Stimulated activated CD8-positive, alpha-beta memory T cell treated with anti-CD3 and anti-CD28 coated beads, Interleukin-7, amount 100 ng/mL, for 1 hour (primary cell): ENCODE measurements around the gene TMA7B.
"Not testable (repeated sequence)": the region's sequence is repeated elsewhere in the genome, so short reads cannot be mapped to it uniquely, and the experiment has no call there.

ENCODE experiments used
- DNase-seq, 2 donors: peaks; one replicate each; pipeline ENCODE4 v3.0.0-alpha.2; 2020; ENCODE audit warnings: low read depth in 2 of 2

The TMA7B gene

GRCh38 chr22:39932918-39933649, 27.1 kb upstream of the TMA7B start:
- DNase-seq: no peak

- DNase-seq: no peak
Observed at GRCh38 chr22:39933741-39934140, 26.5 kb upstream of the TMA7B start.

- no peak for DNase-seq
Observed at GRCh38 chr22:39935116-39935515, 25.1 kb upstream of the TMA7B start.

GRCh38 chr22:39935612-39936011, 24.6 kb upstream of the TMA7B start:
- DNase-seq: no peak

DNA sequence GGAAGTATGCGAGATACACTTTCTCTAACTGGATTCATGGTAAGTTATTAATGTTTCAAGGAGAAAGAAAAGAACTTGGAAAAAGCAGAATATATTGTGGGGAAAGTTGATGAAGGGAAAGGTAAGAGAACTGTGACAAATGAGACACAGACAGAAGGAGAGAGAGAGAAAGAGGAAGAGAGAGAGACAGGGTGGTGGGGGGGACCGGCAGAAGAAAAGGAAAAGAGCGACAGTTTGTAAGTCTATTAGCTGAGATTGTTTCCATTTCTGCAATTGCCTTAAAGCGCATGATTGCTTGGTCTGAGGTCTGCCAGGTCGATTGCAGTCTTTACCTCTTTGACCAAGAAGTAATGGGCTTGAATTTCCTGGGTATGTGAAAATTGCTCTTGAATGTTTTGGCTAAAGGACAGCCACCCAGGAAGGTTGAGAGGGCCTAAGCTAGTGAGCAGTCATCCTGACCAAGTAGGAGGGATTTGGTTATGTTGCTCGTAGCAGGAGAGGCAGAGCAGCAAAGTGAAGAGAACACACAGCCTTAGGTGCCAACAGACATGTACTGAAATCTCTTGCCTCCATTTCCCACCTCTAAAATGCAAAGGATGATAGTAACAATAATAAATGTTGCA, 23.6 kb upstream of the TMA7B start:
- no peak for DNase-seq

- DNase-seq: no peak
Observed at GRCh38 chr22:39937906-39938305, 22.3 kb upstream of the TMA7B start.

DNA sequence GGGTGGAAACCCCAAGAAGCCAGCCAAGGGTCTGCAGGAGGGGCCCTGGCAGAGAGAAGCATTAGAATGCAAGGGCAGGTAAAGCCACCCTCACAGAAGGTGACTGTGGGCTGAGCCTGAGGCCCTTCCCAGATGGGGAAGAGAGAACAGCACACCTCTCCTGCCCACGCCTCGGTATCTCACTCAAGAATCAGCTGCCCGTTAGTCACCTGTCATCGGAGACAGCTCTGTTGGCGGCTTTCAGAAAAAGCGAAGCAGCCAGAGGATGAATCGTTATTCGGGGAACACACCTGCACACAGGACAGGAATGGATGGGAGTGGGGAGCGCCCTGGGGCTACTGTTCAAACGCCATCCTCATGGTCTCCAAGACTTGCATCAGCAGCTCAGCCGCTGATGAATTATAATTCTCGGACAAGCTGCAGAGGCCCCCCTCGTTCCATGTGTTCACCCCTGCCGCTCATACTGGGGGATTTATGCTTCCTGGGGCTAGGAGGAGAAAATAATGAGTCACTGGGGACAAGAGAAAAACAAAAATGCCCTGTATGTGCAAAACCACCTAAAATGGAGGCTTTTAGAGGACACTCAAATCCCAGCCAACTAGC, 21.6 kb upstream of the TMA7B start:
- no peak for DNase-seq

GRCh38 chr22:39939830-39940229, 20.4 kb upstream of the TMA7B start:
- no peak for DNase-seq

DNA sequence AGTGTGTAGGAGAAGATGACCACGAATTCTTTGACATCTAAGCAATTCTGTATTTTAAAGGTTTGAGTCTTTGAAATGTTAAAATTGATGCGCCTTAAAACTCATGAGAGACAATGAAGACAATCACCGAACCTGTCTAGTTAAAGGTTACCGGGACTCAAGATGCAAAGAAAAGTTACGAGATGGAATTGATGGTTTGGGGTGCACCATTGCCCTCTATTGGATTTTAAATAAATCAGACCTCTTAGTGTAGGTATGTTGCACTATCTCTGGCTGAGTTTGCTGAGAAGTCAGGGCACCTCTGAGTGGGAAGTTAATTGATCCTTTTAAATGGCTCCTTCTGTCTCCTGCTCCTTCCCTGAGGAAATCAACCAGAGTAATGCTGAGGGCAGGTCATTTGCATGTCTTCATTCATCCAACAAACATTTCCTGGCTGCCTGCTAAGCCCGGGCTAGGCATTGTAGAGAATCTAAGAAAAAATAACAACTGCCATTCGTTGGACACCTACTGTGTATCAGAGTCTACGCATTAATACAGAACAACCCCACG, 19.4 kb upstream of the TMA7B start:
- DNase-seq: no peak

DNA sequence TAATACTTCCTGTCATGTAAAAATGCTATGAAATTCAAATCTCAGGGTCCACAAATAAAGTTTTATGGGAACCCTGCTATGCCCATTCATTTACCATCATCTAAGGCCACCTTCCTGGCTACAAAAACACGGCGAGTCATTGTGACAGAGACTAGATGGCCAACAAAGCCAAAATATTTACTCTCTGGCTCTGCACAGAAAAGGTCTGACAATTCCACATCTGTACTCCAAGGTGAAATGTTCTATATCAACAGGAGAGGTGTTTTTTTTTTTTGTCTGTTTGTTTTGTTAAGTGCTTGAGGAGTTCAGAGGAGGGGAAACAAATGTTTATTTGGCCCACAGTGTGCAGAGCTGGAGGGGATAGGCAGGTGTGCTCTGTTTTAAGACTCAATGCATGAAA, 18.6 kb upstream of the TMA7B start:
- DNase-seq: no peak

GRCh38 chr22:39942439-39943230, 17.6 kb upstream of the TMA7B start:
- no peak for DNase-seq

DNA sequence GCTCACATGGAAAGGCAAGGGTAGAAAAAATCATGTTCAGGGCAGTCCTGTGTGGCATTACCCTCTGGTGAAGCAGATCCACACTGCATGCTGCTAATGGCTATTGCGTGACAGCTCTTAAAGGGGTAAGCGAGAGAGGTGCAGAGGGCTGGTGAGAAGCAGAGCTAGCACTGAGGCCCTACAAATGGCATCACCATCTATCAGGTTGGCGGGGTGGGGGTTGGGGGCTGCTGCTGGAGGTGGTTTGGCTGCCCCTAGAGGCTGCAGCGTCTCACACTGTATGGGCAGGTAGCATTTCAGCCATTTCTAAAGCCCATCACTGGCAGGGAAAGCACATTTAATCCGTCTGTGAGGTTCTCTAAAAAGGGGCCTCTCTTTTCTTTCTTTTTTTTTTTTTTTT, 16.9 kb upstream of the TMA7B start:
- no peak for DNase-seq

DNA sequence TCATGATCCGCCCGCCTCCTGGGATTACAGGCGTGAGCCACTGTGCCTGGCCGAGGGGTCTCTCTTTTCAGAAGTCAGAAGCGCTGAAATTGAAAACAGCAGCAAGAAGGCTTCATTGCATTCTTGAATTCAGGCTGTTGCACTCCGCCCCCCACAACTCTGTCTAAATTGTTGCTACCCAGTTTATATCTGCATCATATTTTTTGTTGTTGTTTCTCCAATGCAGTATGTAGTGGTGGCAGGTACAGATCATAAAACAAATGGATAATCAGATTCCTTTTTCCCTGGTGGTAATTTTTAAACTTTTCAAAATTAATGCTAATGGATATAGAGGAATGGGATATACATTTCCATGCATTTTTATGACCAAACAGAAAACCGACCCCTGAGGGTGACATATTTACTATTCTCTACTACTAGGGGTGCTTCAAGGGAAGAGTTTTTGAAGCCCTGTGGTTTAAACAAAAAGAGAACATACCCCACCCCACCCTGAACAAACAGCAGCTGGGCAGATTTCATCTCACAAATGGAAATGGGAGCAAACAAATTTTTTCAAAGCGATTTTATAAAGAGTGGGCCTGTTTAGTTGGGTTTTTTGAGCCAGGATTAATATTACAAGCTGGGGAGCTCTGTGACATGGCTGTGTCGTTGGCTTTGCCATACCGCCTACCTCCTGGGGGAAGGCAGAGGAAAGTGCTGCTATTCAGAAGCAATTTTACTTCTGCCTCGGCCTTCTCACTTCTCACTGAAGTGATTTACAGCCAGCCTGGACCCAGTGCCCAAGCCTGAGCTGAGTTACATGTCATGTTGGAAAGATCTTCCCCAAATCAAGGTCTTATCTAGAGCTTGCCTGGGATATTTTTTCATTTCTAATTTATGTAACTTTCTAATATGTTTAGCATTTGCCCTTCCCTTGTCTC, 16.0 kb upstream of the TMA7B start:
- DNase-seq: no peak

DNA sequence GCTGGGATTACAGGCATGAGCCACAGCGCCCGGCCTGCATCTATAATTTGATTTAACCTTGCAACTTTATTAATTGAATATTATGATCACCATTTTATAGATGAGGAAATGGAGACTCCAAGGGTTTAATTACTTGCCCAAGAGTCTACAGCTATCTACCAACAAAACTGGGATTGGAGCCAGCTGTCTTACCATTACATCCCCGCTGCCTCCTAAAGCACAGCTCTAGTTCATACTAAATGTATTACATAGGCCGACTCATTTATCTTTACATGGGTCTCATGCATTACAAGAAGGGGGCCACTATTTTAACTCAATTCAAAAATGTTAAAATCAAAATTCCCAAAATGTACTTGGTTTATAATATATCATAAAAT, 14.1 kb upstream of the TMA7B start:
- DNase-seq: no peak

DNA sequence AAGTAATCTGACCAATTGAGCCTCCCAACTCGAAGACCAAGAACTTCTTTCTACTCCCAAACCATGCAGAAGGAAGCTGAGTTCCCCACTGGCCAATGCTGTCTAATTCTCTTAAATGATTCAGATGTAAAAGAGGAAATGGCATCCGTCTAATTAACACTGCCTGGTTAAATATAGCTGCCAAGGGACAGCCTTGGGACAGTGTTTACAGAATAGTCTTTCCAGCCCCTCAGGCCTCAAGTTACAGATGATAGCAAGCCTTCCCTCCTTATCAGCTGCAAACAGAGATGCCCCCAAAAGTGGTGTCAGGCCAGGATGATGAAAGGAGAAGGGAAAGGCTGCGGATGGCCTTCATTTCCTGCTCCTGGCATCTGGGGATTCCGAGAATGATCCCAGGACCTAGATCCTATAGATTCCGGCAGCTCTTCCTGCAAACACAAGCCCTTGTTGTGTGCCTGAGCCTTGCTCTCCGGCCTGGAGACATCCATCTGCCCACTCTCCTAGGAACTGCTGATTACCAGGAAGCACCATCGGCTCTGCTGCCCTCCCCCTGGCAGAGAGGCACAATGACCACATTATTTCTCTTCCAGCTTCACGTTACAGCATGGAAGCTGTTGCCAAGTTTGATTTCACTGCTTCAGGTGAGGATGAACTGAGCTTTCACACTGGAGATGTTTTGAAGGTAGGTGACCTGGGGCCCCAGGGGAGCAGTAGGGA, 13.5 kb upstream of the TMA7B start:
- no peak for DNase-seq

GRCh38 chr22:39947220-39948216, 12.7 kb upstream of the TMA7B start:
- no peak for DNase-seq

DNA sequence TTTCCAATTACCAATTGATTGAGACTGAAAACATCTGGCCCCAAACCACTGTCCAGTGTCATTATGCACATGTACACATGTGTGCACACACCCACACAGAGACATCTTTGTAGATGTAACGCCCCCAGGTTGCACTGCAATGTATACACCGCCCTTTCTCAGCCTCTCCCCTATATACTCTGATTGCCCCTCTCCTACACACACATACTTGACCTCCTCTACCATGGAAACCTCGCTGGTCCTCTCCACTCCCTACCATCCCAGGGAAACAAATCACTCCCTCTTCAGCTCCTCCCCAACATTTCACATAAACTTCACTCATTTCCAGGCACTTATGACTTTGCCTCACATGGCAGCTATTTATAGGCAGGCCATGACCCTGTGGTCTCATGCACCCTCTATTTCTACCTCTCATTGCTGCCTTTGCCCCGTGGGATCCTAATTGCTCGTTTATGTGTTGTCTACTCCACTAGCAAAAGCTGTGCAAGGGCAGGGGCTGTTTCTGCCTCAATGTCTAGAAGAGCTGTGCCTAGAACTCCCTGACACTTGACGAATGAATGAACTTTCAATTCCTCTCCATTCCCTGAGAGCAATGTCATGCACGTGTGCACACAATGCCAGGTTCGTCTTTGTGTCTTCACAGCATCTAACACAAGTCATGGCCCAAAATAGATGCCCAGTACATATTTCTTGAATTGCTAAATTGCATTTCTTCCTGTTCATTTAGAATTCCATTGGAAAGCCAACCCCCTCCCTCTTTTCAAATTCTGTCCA, 10.0 kb upstream of the TMA7B start:
- no peak for DNase-seq

DNA sequence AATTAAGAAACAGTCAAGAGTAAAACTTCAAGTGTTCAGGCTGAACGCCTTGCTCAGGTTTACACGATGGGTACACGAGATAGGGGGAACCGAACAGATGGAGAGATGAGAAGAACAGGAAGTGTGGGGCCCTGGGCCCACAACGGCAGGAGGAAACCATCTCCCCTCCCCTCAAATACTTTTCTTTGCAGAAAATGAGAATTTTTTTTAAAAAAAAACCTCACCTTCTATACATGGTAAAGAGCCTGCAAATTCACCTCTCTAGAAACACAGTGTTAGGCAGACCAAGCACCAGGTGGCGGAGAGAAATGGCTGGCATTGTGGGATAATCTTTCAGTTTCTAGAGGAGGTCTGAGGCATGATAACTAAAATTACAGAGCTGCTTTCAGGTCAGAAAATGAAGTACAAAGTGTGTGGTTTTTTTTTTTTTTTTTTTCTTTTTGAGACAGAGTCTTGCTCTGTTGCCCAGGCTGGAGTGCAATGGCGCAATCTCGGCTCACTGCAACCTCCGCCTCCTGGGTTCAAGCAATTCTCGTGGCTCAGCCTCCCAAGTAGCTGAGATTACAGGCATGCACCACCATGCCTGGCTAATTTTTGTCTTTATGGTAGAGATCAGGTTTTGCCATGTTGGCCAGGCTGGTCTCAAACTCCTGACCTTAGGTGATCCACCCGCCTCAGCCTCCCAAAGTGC, 8.4 kb upstream of the TMA7B start:
- DNase-seq: not testable (repeated sequence)
